Central memory CD4-positive, alpha-beta T cell (primary cell): ENCODE data around the gene GPD2.
"Not testable (repeated sequence)": the region's sequence is repeated elsewhere in the genome, so short reads cannot be mapped to it uniquely, and the experiment has no call there.

Experiments used
- DNase-seq: peaks from one replicate; pipeline ENCODE4 v3.0.0; 2022

Gene GPD2

GRCh38 chr2:156592809-156593593 lies 156.8 kb downstream of the GPD2 start:
- no peak for DNase-seq

- DNase-seq: no peak
Observed at GRCh38 chr2:156593594-156593921, 157.4 kb downstream of the GPD2 start.

GRCh38 chr2:156598563-156598962 lies 162.4 kb downstream of the GPD2 start:
- no peak for DNase-seq

- no peak for DNase-seq
Observed at GRCh38 chr2:156600196-156600595, 164.0 kb downstream of the GPD2 start.

GRCh38 chr2:156601855-156602551 lies 165.8 kb downstream of the GPD2 start:
- DNase-seq: no peak

- no peak for DNase-seq
Observed at GRCh38 chr2:156602552-156602933, 166.4 kb downstream of the GPD2 start.

GRCh38 chr2:156615836-156616322 lies 179.7 kb downstream of the GPD2 start:
- DNase-seq: no peak

GRCh38 chr2:156618071-156618470 lies 181.9 kb downstream of the GPD2 start:
- not testable (repeated sequence) for DNase-seq

GRCh38 chr2:156619021-156619539 lies 182.9 kb downstream of the GPD2 start:
- DNase-seq: no peak

- DNase-seq: no peak
Observed at GRCh38 chr2:156622491-156622890, 186.3 kb downstream of the GPD2 start.

GRCh38 chr2:156625360-156626170 lies 189.4 kb downstream of the GPD2 start:
- no peak for DNase-seq

GRCh38 chr2:156626931-156627330 lies 190.8 kb downstream of the GPD2 start:
- DNase-seq: no peak

GRCh38 chr2:156630579-156631337 lies 194.6 kb downstream of the GPD2 start:
- DNase-seq: no peak

- DNase-seq: no peak
Observed at GRCh38 chr2:156635646-156636045, 199.5 kb downstream of the GPD2 start.
